ENCODE results near the gene MLANA.

DNA sequence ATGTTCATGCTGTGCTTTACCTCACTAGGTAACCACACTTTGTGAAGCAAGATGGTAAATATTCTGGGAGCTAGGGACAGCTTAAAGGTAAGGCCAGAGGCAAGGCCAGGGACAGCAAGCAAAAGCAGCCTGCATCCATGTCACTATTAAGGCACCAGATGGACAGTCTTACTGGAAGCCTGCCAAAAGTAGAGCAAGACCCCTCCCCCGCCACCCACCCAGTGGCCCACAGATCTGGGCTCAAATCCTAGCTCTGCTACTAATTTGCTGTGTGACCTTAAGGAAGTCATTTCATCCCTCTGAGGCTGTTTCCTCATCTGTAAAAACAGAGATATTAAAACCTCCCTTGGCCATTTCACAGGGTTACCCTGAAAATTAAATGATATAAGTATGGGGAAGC is 44.6 kb upstream of the MLANA start:
- TF ChIP-seq, protein P1, sequence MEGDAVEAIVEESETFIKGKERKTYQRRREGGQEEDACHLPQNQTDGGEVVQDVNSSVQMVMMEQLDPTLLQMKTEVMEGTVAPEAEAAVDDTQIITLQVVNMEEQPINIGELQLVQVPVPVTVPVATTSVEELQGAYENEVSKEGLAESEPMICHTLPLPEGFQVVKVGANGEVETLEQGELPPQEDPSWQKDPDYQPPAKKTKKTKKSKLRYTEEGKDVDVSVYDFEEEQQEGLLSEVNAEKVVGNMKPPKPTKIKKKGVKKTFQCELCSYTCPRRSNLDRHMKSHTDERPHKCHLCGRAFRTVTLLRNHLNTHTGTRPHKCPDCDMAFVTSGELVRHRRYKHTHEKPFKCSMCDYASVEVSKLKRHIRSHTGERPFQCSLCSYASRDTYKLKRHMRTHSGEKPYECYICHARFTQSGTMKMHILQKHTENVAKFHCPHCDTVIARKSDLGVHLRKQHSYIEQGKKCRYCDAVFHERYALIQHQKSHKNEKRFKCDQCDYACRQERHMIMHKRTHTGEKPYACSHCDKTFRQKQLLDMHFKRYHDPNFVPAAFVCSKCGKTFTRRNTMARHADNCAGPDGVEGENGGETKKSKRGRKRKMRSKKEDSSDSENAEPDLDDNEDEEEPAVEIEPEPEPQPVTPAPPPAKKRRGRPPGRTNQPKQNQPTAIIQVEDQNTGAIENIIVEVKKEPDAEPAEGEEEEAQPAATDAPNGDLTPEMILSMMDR (IDR thresholded peaks at IDR 0.05), result no peak
- no peak for TF ChIP-seq ZFX (IDR thresholded peaks at IDR 0.05; ENCODE audit: borderline replicate concordance)
